H1 (cell line): ENCODE data around the gene ADNP2. TPM values are rescaled to one million over a fixed set of nuclear protein-coding genes. Genes with fewer than 3 reads are reported as not detected.

Source experiments
- CTCF ChIA-PET: fragments of 300-600 bp; sonication (Branson Sonifier 250); formaldehyde crosslinking; loops from one replicate; lab custom pipeline; 2021; ENCODE audit not compliant: partially characterized antibody; lab: Charles Lee
- POLR2A ChIA-PET: fragments of 300-600 bp; sonication (Branson Sonifier 250); formaldehyde crosslinking; loops from one replicate; lab custom pipeline; 2021; ENCODE audit warnings: inconsistent platforms; ENCODE audit not compliant: partially characterized antibody; lab: Charles Lee
- DNase-seq, 2 experiments: peaks; one replicate each; pipeline versions ENCODE4 v3.0.0 to v3.0.0-alpha.2; 2010 to 2022; ENCODE audit warnings: low spot score in 2 of 2, low read depth in 1 of 2, mixed read lengths in 1 of 2
- FAIRE-seq: peaks from 2 replicates; lab custom pipeline; 2011; peaks lifted over from hg19 to GRCh38; lab: Jason Lieb, UNC
- H2AFZ ChIP-seq: 2 replicates; pipeline ENCODE4 v1.8.1; 2012; ENCODE audit warnings: low read length, inconsistent platforms
- H2AK5ac ChIP-seq: 2 replicates; pipeline ENCODE4 v1.6.1; 2013; ENCODE audit warnings: low read depth, low read length
- H2BK120ac ChIP-seq: replicated peaks from 2 replicates; pipeline ENCODE3; 2013; ENCODE audit warnings: low read depth, low read length, inconsistent platforms
- H2BK12ac ChIP-seq: 2 replicates; pipeline ENCODE4 v1.6.1; 2013; ENCODE audit warnings: low read depth, low read length
- H2BK15ac ChIP-seq: 2 replicates; pipeline ENCODE4 v1.6.1; 2013; ENCODE audit warnings: low read length
- H2BK20ac ChIP-seq: 2 replicates; pipeline ENCODE4 v1.6.1; 2013; ENCODE audit warnings: low read length
- H2BK5ac ChIP-seq: 2 replicates; pipeline ENCODE4 v1.6.1; 2013; ENCODE audit warnings: low read depth, low read length
- H3K14ac ChIP-seq: 2 replicates; pipeline ENCODE4 v1.6.1; 2013; ENCODE audit warnings: inconsistent platforms; ENCODE audit not compliant: insufficient read length
- H3K18ac ChIP-seq: 2 replicates; pipeline ENCODE4 v1.6.1; 2013; ENCODE audit warnings: low read length; ENCODE audit errors: extremely low read depth
- H3K23ac ChIP-seq: 2 replicates; pipeline ENCODE4 v1.6.1; 2013; ENCODE audit warnings: inconsistent platforms; ENCODE audit not compliant: insufficient read length
- H3K23me2 ChIP-seq: 2 replicates; pipeline ENCODE4 v1.6.1; 2013; ENCODE audit warnings: low read depth, low read length
- H3K27ac ChIP-seq: 2 replicates; pipeline ENCODE4 v1.6.1; 2011; ENCODE audit warnings: low read depth, low read length, inconsistent platforms
- H3K27me3 ChIP-seq, 4 experiments: replicated peaks in 1 of 4; 1 replicate in 1 of 4; 2 replicates in 3 of 4; pipeline versions ENCODE4 v1.6.1 to v1.8.1; 2011 to 2013; ENCODE audit warnings: low read length in 3 of 4, mild to moderate bottlenecking in 3 of 4, inconsistent platforms in 2 of 4, mixed read lengths in 2 of 4, moderate library complexity in 1 of 4; ENCODE audit not compliant: control insufficient read depth in 3 of 4, insufficient read depth in 3 of 4; ENCODE audit errors: extremely low read depth in 1 of 4
- H3K36me3 ChIP-seq, 4 experiments: 2 replicates each; pipeline versions ENCODE4 v1.6.1 to v1.8.1; 2011 to 2013; ENCODE audit warnings: mild to moderate bottlenecking in 4 of 4, low read length in 3 of 4, moderate library complexity in 2 of 4, control low read depth in 1 of 4, inconsistent platforms in 1 of 4; ENCODE audit not compliant: insufficient read depth in 4 of 4, control insufficient read depth in 2 of 4
- H3K4ac ChIP-seq: replicated peaks from 2 replicates; pipeline ENCODE3; 2013; ENCODE audit warnings: low read length, low read depth, mixed read lengths, inconsistent platforms; ENCODE audit not compliant: insufficient read length
- H3K4me1 ChIP-seq, 4 experiments: replicated peaks in 1 of 4; 1 replicate in 1 of 4; 2 replicates in 3 of 4; pipeline versions ENCODE4 v1.6.1 to v1.8.1; 2011 to 2013; ENCODE audit warnings: low read length in 3 of 4, inconsistent platforms in 2 of 4, mixed read lengths in 1 of 4; ENCODE audit not compliant: insufficient read depth in 4 of 4, control insufficient read depth in 3 of 4
- H3K4me2 ChIP-seq, 2 experiments: 2 replicates each; pipeline versions ENCODE4 v1.6.1 to v1.8.1; 2011 to 2013; ENCODE audit warnings: low read depth in 2 of 2, low read length in 2 of 2, control low read depth in 1 of 2, inconsistent platforms in 1 of 2, mild to moderate bottlenecking in 1 of 2; ENCODE audit not compliant: insufficient read depth in 1 of 2
- H3K4me3 ChIP-seq, 4 experiments: fragments of 200-600, 300-600 bp in 1 of 4; sonication (generic), shearing (Covaris generic), sonication (Bioruptor Twin) in 1 of 4; 2 replicates each; pipeline versions ENCODE4 v1.5.1 to v1.8.1; 2011 to 2016; ENCODE audit warnings: low read length in 4 of 4, low read depth in 3 of 4, control low read depth in 2 of 4, inconsistent platforms in 2 of 4, mild to moderate bottlenecking in 2 of 4, mixed read lengths in 1 of 4, moderate library complexity in 1 of 4; ENCODE audit not compliant: insufficient read depth in 2 of 4; ENCODE audit errors: extremely low read depth in 1 of 4
- H3K56ac ChIP-seq: replicated peaks from 2 replicates; pipeline ENCODE3; 2013; ENCODE audit warnings: low read depth, mild to moderate bottlenecking, mixed read lengths, low read length, inconsistent platforms; ENCODE audit not compliant: insufficient read length
- H3K79me1 ChIP-seq: 2 replicates; pipeline ENCODE4 v1.6.1; 2013; ENCODE audit warnings: low read depth, low read length, control low read depth
- H3K79me2 ChIP-seq, 2 experiments: 2 replicates each; pipeline versions ENCODE4 v1.6.1 to v1.8.1; 2012 to 2013; ENCODE audit warnings: low read length in 2 of 2, mild to moderate bottlenecking in 2 of 2, inconsistent platforms in 1 of 2; ENCODE audit not compliant: insufficient read depth in 2 of 2, control insufficient read depth in 1 of 2
- H3K9ac ChIP-seq, 4 experiments: replicated peaks in 1 of 4; 1 replicate in 1 of 4; 2 replicates in 3 of 4; pipeline versions ENCODE4 v1.6.1 to v1.8.1; 2011 to 2013; ENCODE audit warnings: low read depth in 3 of 4, low read length in 3 of 4, control low read depth in 2 of 4, mild to moderate bottlenecking in 2 of 4, moderate library complexity in 2 of 4, inconsistent platforms in 1 of 4; ENCODE audit errors: extremely low read depth in 1 of 4
- H3K9me3 ChIP-seq, 2 experiments: 2 replicates each; pipeline versions ENCODE4 v1.6.1 to v1.8.1; 2012 to 2013; ENCODE audit warnings: mild to moderate bottlenecking in 2 of 2, moderate library complexity in 2 of 2, control low read depth in 1 of 2, inconsistent platforms in 1 of 2, low read depth in 1 of 2, low read length in 1 of 2, mixed read lengths in 1 of 2; ENCODE audit not compliant: insufficient read depth in 2 of 2
- H4K20me1 ChIP-seq, 2 experiments: replicated peaks in 1 of 2; 2 replicates each; pipeline versions ENCODE3 to v1.8.1; 2011 to 2013; ENCODE audit warnings: inconsistent platforms in 2 of 2, low read length in 2 of 2, mild to moderate bottlenecking in 1 of 2; ENCODE audit not compliant: insufficient read depth in 2 of 2, control insufficient read depth in 1 of 2
- H4K5ac ChIP-seq: 2 replicates; pipeline ENCODE4 v1.6.1; 2013; ENCODE audit warnings: low read length, low read depth, mixed read lengths, inconsistent platforms; ENCODE audit not compliant: insufficient read length
- H4K8ac ChIP-seq: 2 replicates; pipeline ENCODE4 v1.8.0; 2013; ENCODE audit warnings: mild to moderate bottlenecking, moderate library complexity, low read length, inconsistent platforms; ENCODE audit not compliant: insufficient read depth; ENCODE audit errors: extremely low read depth
- H4K91ac ChIP-seq: replicated peaks from 2 replicates; pipeline ENCODE3; 2013; ENCODE audit warnings: low read length, mixed read lengths, inconsistent platforms; ENCODE audit not compliant: insufficient read length
- BACH1 ChIP-seq: IDR thresholded peaks from 2 replicates; pipeline ENCODE4 v1.6.1; 2012; ENCODE audit warnings: low read length, improper control_type of control experiment
- BCL11A ChIP-seq, 2 experiments: IDR thresholded peaks; one replicate each; pipeline ENCODE4 v1.6.1; 2011; ENCODE audit warnings: low read depth in 2 of 2, low read length in 2 of 2, mild to moderate bottlenecking in 2 of 2
- CBX8 ChIP-seq: fragments of 300-800, 300-1000 bp; sonication (generic); IDR thresholded peaks from 2 replicates; pipeline ENCODE4 v1.7.1; 2016; ENCODE audit warnings: low read depth, low read length, borderline replicate concordance
- CREB1 ChIP-seq: IDR thresholded peaks from 2 replicates; pipeline ENCODE4 v1.6.1; 2012; ENCODE audit warnings: inconsistent platforms
- CTBP2 ChIP-seq: IDR thresholded peaks from 2 replicates; pipeline ENCODE4 v1.7.0; 2011; ENCODE audit warnings: borderline replicate concordance, mild to moderate bottlenecking, moderate library complexity, mixed read lengths, low read length; ENCODE audit not compliant: insufficient read depth, insufficient read length
- EP300 ChIP-seq, 2 experiments: IDR thresholded peaks; 1 replicate in 1 of 2; 2 replicates in 1 of 2; pipeline ENCODE4 v1.6.1; 2011 to 2012; ENCODE audit warnings: low read depth in 2 of 2, low read length in 2 of 2, mild to moderate bottlenecking in 2 of 2, borderline replicate concordance in 1 of 2, inconsistent platforms in 1 of 2, moderate library complexity in 1 of 2
- EZH2 ChIP-seq: fragments of 200-600 bp; sonication (generic); IDR thresholded peaks from 2 replicates; pipeline ENCODE4 v1.7.1; 2012; ENCODE audit warnings: low read depth, mild to moderate bottlenecking, moderate library complexity, low read length, inconsistent platforms; ENCODE audit not compliant: severe bottlenecking
- KDM4A ChIP-seq: IDR thresholded peaks from one replicate; pipeline ENCODE4 v1.7.1; 2012; ENCODE audit warnings: low read depth, mild to moderate bottlenecking, moderate library complexity, low read length, inconsistent platforms; ENCODE audit not compliant: severe bottlenecking
- RBBP5 ChIP-seq: IDR thresholded peaks from 2 replicates; pipeline ENCODE4 v1.7.1; 2012; ENCODE audit warnings: low read depth, mild to moderate bottlenecking, inconsistent platforms, low read length, moderate library complexity, borderline replicate concordance
- RNF2 ChIP-seq: fragments of 200-900, 300-1000 bp; sonication (generic); IDR thresholded peaks from 2 replicates; pipeline ENCODE4 v1.7.1; 2016; ENCODE audit warnings: borderline replicate concordance, low read depth, mild to moderate bottlenecking, antibody characterized with exemption, low read length; ENCODE audit not compliant: poor library complexity, severe bottlenecking; ENCODE audit errors: missing control alignments
- USF2 ChIP-seq: IDR thresholded peaks from 2 replicates; pipeline ENCODE4 v1.6.1; 2011; ENCODE audit warnings: low read length, improper control_type of control experiment
- YY1 ChIP-seq: IDR thresholded peaks from 2 replicates; pipeline ENCODE4 v1.6.1; 2011; ENCODE audit warnings: low read depth, mild to moderate bottlenecking, low read length
- WGBS, 2 experiments: shearing (Covaris generic) in 1 of 2; methylation state at CpG; one replicate each; pipeline versions ENCODE4 v1.1.6 to v1.1.7; 2013 to 2015; ENCODE audit warnings: low lambda C conversion rate in 2 of 2, mixed read lengths in 2 of 2, inconsistent platforms in 1 of 2, low coverage in 1 of 2, missing lambda C conversion rate in 1 of 2; ENCODE audit not compliant: insufficient replicate concordance in 2 of 2, insufficient coverage in 1 of 2, insufficient read length in 1 of 2; ENCODE audit errors: extremely low coverage in 1 of 2, missing lambda C conversion rate in 1 of 2; 5-methylcytosine and 5-hydroxymethylcytosine counted together
- polyA plus RNA-seq, 7 experiments: library from polyadenylated mRNA; depleted of rRNA in 3 of 7; stranded (reverse) in 5 of 7; unstranded in 2 of 7; fragments of >200 nt in 5 of 7; fragments of 200-250 nt in 2 of 7; gene quantifications; 1 replicate in 5 of 7; 2 replicates in 1 of 7; 4 replicates in 1 of 7; pipeline versions ENCODE4 v1.2.1 to v1.2.3, GENCODE V29; 2011 to 2013; ENCODE audit warnings: missing spikeins in 2 of 7, mixed read lengths in 2 of 7
- total RNA-seq: library from RNA; stranded (reverse); fragmentation: NEBNext Ultra II Directional; extraction: Animal tissue kit (Norgen Biotek cat#: 25700); gene quantifications from 2 replicates; pipeline ENCODE4 v1.2.1, GENCODE V29; 2021

The ADNP2 gene
- total and polyA plus RNA-seq, 2 of the 8 experiments (the other 6 are each of a cell fraction or from before 2014, with no cell fraction given), result 25.1 to 61.6 TPM

GRCh38 chr18:80115035-80115434, 6.0 kb downstream of the ADNP2 start:
- H2AK5ac ChIP-seq, result no peak overlapping the region
- TF ChIP-seq EZH2 (no peak), USF2 (no peak), EP300 (IDR thresholded peaks at IDR 0.05; ENCODE audit: borderline replicate concordance in 1 of 2, low read depth in 2 of 2, low read length in 2 of 2) (no peak), BACH1 (no peak), KDM4A (no peak), CTBP2 (no peak), RBBP5 (no peak), RNF2 (no peak), CBX8 (no peak), CREB1 (no peak), YY1 (no peak), BCL11A (IDR thresholded peaks at IDR 0.05; ENCODE audit: low read depth in 2 of 2, low read length in 2 of 2) (no peak)
- TF ChIP-seq, all 59 proteins: peak for 0
- Histone ChIP-seq H2AFZ (no peak overlapping the region), H3K4me2 (no peak overlapping the region), H2BK5ac (no peak overlapping the region), H4K5ac (no peak overlapping the region), H3K9ac (no peak overlapping the region), H3K4me1 (peaks cover 0 to 24% (median 18%) of the 10 kb centered on the region in 4 experiments; a peak in 6 of 7 replicates), H2BK12ac (no peak overlapping the region), H3K4ac (no peak overlapping the region), H2BK120ac (no peak overlapping the region), H3K23me2 (peaks cover 4% of the 10 kb centered on the region; the same call in 1 of the 2 replicates), H3K56ac (no peak overlapping the region), H3K18ac (no peak overlapping the region), H3K36me3 (peaks cover 2 to 32% (median 9%) of the 10 kb centered on the region in 4 experiments; a peak in 7 of 8 replicates), H2BK20ac (no peak overlapping the region), H3K9me3 (no peaks in the 10 kb centered on the region), H4K20me1 (peaks cover 18 to 36% of the 10 kb centered on the region in 2 experiments), H4K8ac (no peak overlapping the region), H3K27me3 (no peaks in the 10 kb centered on the region), H3K23ac (no peak overlapping the region), H3K79me2 (peaks cover 48 to 98% of the 10 kb centered on the region in 2 experiments), H3K79me1 (peaks cover 12% of the 10 kb centered on the region), H4K91ac (no peak overlapping the region), H3K27ac (no peak overlapping the region), H3K4me3 (no peak overlapping the region), H2BK15ac (no peak overlapping the region), H3K14ac (no peak overlapping the region)
- DNase-seq (no peak), FAIRE-seq (no peak)
- 85% methylated on average over 4 of the region's 4 CpGs; no CpG with 5 or more reads in 1 of the 2 experiments for WGBS, 2 experiments
- ChIA-PET POLR2A (no interaction called here), CTCF (interaction anchor here (0.7 to 1.6 kb wide), 2 partner anchors 10 to 41 kb away, joined by 3 read pairs; no protein-coding TSS in a partner anchor)
